Fibroblast of mammary gland (primary cell): ENCODE measurements around the gene GPR18.

Experiments used
- DNase-seq: peaks from one replicate; pipeline ENCODE4 v3.0.0-alpha.2; 2010; ENCODE audit warnings: low read depth
- H3K4me3 ChIP-seq: 2 replicates; pipeline ENCODE4 v1.5.1; 2011; ENCODE audit warnings: low read depth, mild to moderate bottlenecking, low read length, moderate library complexity; ENCODE audit not compliant: control insufficient read depth
- CTCF ChIP-seq: conservative IDR thresholded peaks from 2 replicates; pipeline ENCODE4 v1.5.1; 2011; ENCODE audit warnings: low read depth, low read length, inconsistent platforms; ENCODE audit not compliant: control insufficient read depth, insufficient read depth

GPR18 gene

GRCh38 chr13:99265162-99265800 lies 7.1 kb upstream of the GPR18 start:
- TF ChIP-seq CTCF = no peak
- no peak overlapping the region for H3K4me3 ChIP-seq
- no peak for DNase-seq

GRCh38 chr13:99264051-99264450 lies 5.9 kb upstream of the GPR18 start:
- no peak for DNase-seq
- TF ChIP-seq CTCF = no peak
- no peak overlapping the region for H3K4me3 ChIP-seq

GRCh38 chr13:99263126-99263785 lies 5.1 kb upstream of the GPR18 start:
- TF ChIP-seq CTCF = no peak
- H3K4me3 ChIP-seq = no peak overlapping the region
- no peak for DNase-seq

GRCh38 chr13:99261059-99261458 lies 2.9 kb upstream of the GPR18 start:
- no peak overlapping the region for H3K4me3 ChIP-seq
- TF ChIP-seq CTCF = no peak
- DNase-seq = no peak

- no peak for DNase-seq
- H3K4me3 ChIP-seq = no peak overlapping the region
- no peak for TF ChIP-seq CTCF
Measured at GRCh38 chr13:99260216-99260615, 2.0 kb upstream of the GPR18 start.

- no peak overlapping the region for H3K4me3 ChIP-seq
- no peak for TF ChIP-seq CTCF
- DNase-seq = no peak
Measured at GRCh38 chr13:99258946-99259345, 767 bp upstream of the GPR18 start.
